K562 (cell line): ENCODE measurements around the gene SCN1B. TPM values are rescaled to one million over a fixed set of nuclear protein-coding genes. Genes with fewer than 3 reads are reported as not detected.

Experiments used
- ATAC-seq: fragments of 200-7000 bp; cut with Tn5 transposase; 3 replicates; pipeline ENCODE4 v1.9.1; 2020; ENCODE audit warnings: moderate library complexity
- BruUV-seq: library from RNA; stranded (reverse); fragments of 400-500 nt; replicated peaks from 2 replicates; lab custom pipeline; 2021; lab: Mats Ljungman, UMichigan
- CTCF ChIA-PET: fragments of 300-600 bp; formaldehyde crosslinking; extraction: SDS; loops from one replicate; lab custom pipeline; 2021; ENCODE audit warnings: low intra/inter-chr PET ratio; lab: Yijun Ruan, JAX
- POLR2A ChIA-PET: fragments of 300-600, 350-650 bp; sonication (Branson Sonifier 250); formaldehyde crosslinking; extraction: SDS; loops from one replicate; lab custom pipeline; 2021; ENCODE audit warnings: antibody characterized with exemption, inconsistent platforms; lab: Yijun Ruan, JAX
- DNase-seq, 4 experiments: peaks; one replicate each; pipeline versions ENCODE4 v3.0.0 to v3.0.0-alpha.2; 2011 to 2018; ENCODE audit warnings: low spot score in 3 of 4, mixed read lengths in 3 of 4; ENCODE audit errors: extremely low read depth in 1 of 4
- FAIRE-seq: peaks from 2 replicates; lab custom pipeline; 2011; peaks lifted over from hg19 to GRCh38; lab: Jason Lieb, UNC
- H2AFZ ChIP-seq: 2 replicates; pipeline ENCODE4 v1.6.0; 2011; ENCODE audit warnings: low read depth, low read length, control low read depth, inconsistent platforms
- H3K27ac ChIP-seq: fragments of 200-600 bp; 3 replicates; pipeline ENCODE4 v1.8.0; 2011; ENCODE audit warnings: low read depth, mild to moderate bottlenecking, control low read depth, inconsistent platforms, low read length, moderate library complexity, mixed read lengths; ENCODE audit errors: extremely low read depth
- H3K27me3 ChIP-seq, 2 experiments: fragments of 300-600 bp in 1 of 2; 2 replicates in 1 of 2; 3 replicates in 1 of 2; pipeline versions ENCODE4 v1.6.0 to v1.8.0; 2011; ENCODE audit warnings: inconsistent platforms in 2 of 2, low read length in 2 of 2, mild to moderate bottlenecking in 1 of 2, mixed read lengths in 1 of 2, moderate library complexity in 1 of 2; ENCODE audit not compliant: control insufficient read depth in 2 of 2, insufficient read depth in 2 of 2
- H3K36me3 ChIP-seq: fragments of 300-600 bp; 3 replicates; pipeline ENCODE4 v1.8.0; 2011; ENCODE audit warnings: mild to moderate bottlenecking, low read length, inconsistent platforms; ENCODE audit not compliant: control insufficient read depth, insufficient read depth
- H3K4me1 ChIP-seq, 2 experiments: fragments of 200-600 bp in 1 of 2; replicated peaks in 1 of 2; 2 replicates in 1 of 2; 3 replicates in 1 of 2; pipeline versions ENCODE4 v1.5.1 to v1.8.0; 2011; ENCODE audit warnings: inconsistent platforms in 2 of 2, low read length in 2 of 2, mild to moderate bottlenecking in 1 of 2, mixed read lengths in 1 of 2, moderate library complexity in 1 of 2; ENCODE audit not compliant: control insufficient read depth in 2 of 2, insufficient read depth in 2 of 2
- H3K4me2 ChIP-seq: 2 replicates; pipeline ENCODE4 v1.6.1; 2011; ENCODE audit warnings: low read length, control low read depth, inconsistent platforms, mixed read lengths; ENCODE audit not compliant: insufficient read depth
- H3K4me3 ChIP-seq: fragments of 200-600 bp; sonication (generic), shearing (Covaris generic); 2 replicates; pipeline ENCODE4 v1.5.1; 2016; ENCODE audit warnings: control low read depth, inconsistent platforms
- H3K79me2 ChIP-seq: fragments of 200-600 bp; 3 replicates; pipeline ENCODE4 v1.8.0; 2011; ENCODE audit warnings: low read length, inconsistent platforms; ENCODE audit not compliant: control insufficient read depth, insufficient read depth
- H3K9ac ChIP-seq, 2 experiments: 2 replicates each; pipeline versions ENCODE4 v1.6.0 to v1.6.1; 2011; ENCODE audit warnings: low read depth in 2 of 2, low read length in 2 of 2, control low read depth in 1 of 2, inconsistent platforms in 1 of 2, mild to moderate bottlenecking in 1 of 2, mixed read lengths in 1 of 2; ENCODE audit not compliant: insufficient read depth in 1 of 2
- H3K9me1 ChIP-seq: one replicate; pipeline ENCODE4 v1.6.0; 2011; ENCODE audit warnings: inconsistent platforms, mild to moderate bottlenecking, low read length, moderate library complexity; ENCODE audit not compliant: control insufficient read depth, insufficient read depth
- H3K9me3 ChIP-seq: replicated peaks from 2 replicates; pipeline ENCODE4 v1.5.1; 2011; ENCODE audit warnings: low read depth, low read length, inconsistent platforms; ENCODE audit not compliant: control insufficient read depth, insufficient read depth
- H4K20me1 ChIP-seq: replicated peaks from 2 replicates; pipeline ENCODE4 v1.6.1; 2011; ENCODE audit warnings: low read length, inconsistent platforms, mixed read lengths; ENCODE audit not compliant: control insufficient read depth, insufficient read depth
- ARID2 ChIP-seq: fragments of 450-650 bp; IDR thresholded peaks from 2 replicates; pipeline ENCODE4 v1.6.1; 2017; ENCODE audit warnings: antibody characterized with exemption, mild to moderate bottlenecking
- BCOR ChIP-seq: fragments of 450-650 bp; IDR thresholded peaks from 2 replicates; pipeline ENCODE4 v1.6.1; 2016
- CHD4 ChIP-seq: fragments of 200-600 bp; sonication (generic); IDR thresholded peaks from 3 replicates; pipeline ENCODE4 v1.6.1; 2012; ENCODE audit warnings: low read depth, mild to moderate bottlenecking, mixed read lengths, low read length, inconsistent platforms; ENCODE audit not compliant: insufficient read depth, insufficient replicate concordance, poor library complexity, severe bottlenecking
- ELF2 ChIP-seq: fragments of 250-450 bp; sonication (Bioruptor Pico); IDR thresholded peaks from 2 replicates; pipeline ENCODE4 v1.5.0; 2021; ENCODE audit warnings: mild to moderate bottlenecking
- FOXA1 ChIP-seq: fragments of 450-650 bp; IDR thresholded peaks from 2 replicates; pipeline ENCODE4 v1.6.1; 2016; ENCODE audit warnings: mild to moderate bottlenecking, borderline replicate concordance
- HMG20A ChIP-seq: fragments of 450-650 bp; formaldehyde crosslinking; conservative IDR thresholded peaks from 2 replicates; pipeline ENCODE4 v1.4.0; 2020; ENCODE audit warnings: mild to moderate bottlenecking, mixed read lengths
- KDM1A ChIP-seq, 2 experiments: fragments of 450-650 bp; IDR thresholded peaks; 2 replicates each; pipeline ENCODE4 v1.6.1; 2016; ENCODE audit warnings: mild to moderate bottlenecking in 2 of 2
- MTA1 ChIP-seq: fragments of 450-650 bp; IDR thresholded peaks from 2 replicates; pipeline ENCODE4 v1.6.1; 2017; ENCODE audit warnings: borderline replicate concordance
- NCOR1 ChIP-seq: fragments of 450-650 bp; IDR thresholded peaks from 2 replicates; pipeline ENCODE4 v1.6.1; 2016; ENCODE audit warnings: mild to moderate bottlenecking, moderate library complexity
- OTX1 ChIP-seq: fragments of 450-650 bp; formaldehyde crosslinking; IDR thresholded peaks from 2 replicates; pipeline ENCODE4 v1.4.0; 2022; ENCODE audit warnings: mild to moderate bottlenecking
- RAD21 ChIP-seq, 2 experiments: fragments of 250-450 bp in 1 of 2; fragments of 450-650 bp in 1 of 2; sonication (Bioruptor Pico) in 1 of 2; formaldehyde crosslinking in 1 of 2; IDR thresholded peaks in 1 of 2; conservative IDR thresholded peaks in 1 of 2; 2 replicates each; pipeline versions ENCODE4 v1.4.0 to v1.8.0; 2020 to 2022; ENCODE audit warnings: mild to moderate bottlenecking in 2 of 2, moderate library complexity in 1 of 2
- RBM25 ChIP-seq: fragments of 200-400 bp; formaldehyde crosslinking; IDR thresholded peaks from 2 replicates; pipeline ENCODE4 v1.6.1; 2018; ENCODE audit warnings: low read length, low read depth, moderate library complexity; ENCODE audit not compliant: severe bottlenecking
- SMARCB1 ChIP-seq: IDR thresholded peaks from 2 replicates; pipeline ENCODE4 v1.6.1; 2011; ENCODE audit warnings: improper control_type of control experiment, low read depth; ENCODE audit not compliant: insufficient read length
- STAT5A ChIP-seq: IDR thresholded peaks from 2 replicates; pipeline ENCODE4 v1.6.1; 2012; ENCODE audit warnings: low read length, inconsistent platforms, borderline replicate concordance
- ZBED1 ChIP-seq: IDR thresholded peaks from 2 replicates; pipeline ENCODE4 v1.6.1; 2014
- ZNF121 ChIP-seq: sonication (generic); formaldehyde crosslinking; conservative IDR thresholded peaks from 2 replicates; pipeline ENCODE4 v1.8.0; 2022; ENCODE audit warnings: missing genetic modification reagents
- ZNF146 ChIP-seq: IDR thresholded peaks from one replicate; pipeline ENCODE4 v1.6.1; 2018; ENCODE audit warnings: missing compliant biosample characterization; ENCODE audit not compliant: unreplicated experiment
- ZNF586 ChIP-seq: fragments of 450-650 bp; formaldehyde crosslinking; conservative IDR thresholded peaks from 2 replicates; pipeline ENCODE4 v1.4.0; 2020; ENCODE audit warnings: mild to moderate bottlenecking, moderate library complexity
- WGBS: fragments of 100-300 bp; shearing (Covaris generic); methylation state at CpG from one replicate; pipeline ENCODE4 v1.1.6; 2016; ENCODE audit warnings: low coverage, mixed read lengths; ENCODE audit not compliant: insufficient coverage; ENCODE audit errors: missing lambda C conversion rate; 5-methylcytosine and 5-hydroxymethylcytosine counted together
- in situ Hi-C: fragments of 300-500 bp; cut with MboI; formaldehyde crosslinking; loops from 4 replicates; pipeline ENCODE4 v1.15.0; 2018; ENCODE audit warnings: inconsistent platforms, mixed read lengths
- intact Hi-C: fragments of 100-400 bp; cut with micrococcal nuclease; formaldehyde crosslinking; loops from 2 replicates; pipeline ENCODE4 v1.14.2; 2022
- polyA plus RNA-seq, 8 experiments: library from polyadenylated mRNA; depleted of rRNA in 4 of 8; stranded (reverse) in 5 of 8; unstranded in 3 of 8; fragments of >200 nt; fragmentation: Nextera tagmentation in 2 of 8; fragmentation: Illumina TruSeq in 1 of 8; extraction: Ambion mirVana in 2 of 8; extraction: Trizol in 1 of 8; gene quantifications; 2 replicates each; pipeline versions ENCODE4 v1.2.1 to v1.2.3, GENCODE V29; 2011 to 2014; ENCODE audit warnings: inconsistent platforms in 1 of 8, missing spikeins in 1 of 8
- total RNA-seq, 7 experiments: library from RNA; depleted of rRNA in 6 of 7; stranded (reverse); fragments of >200 nt in 6 of 7; fragmentation: Illumina TruSeq in 2 of 7; extraction: Trizol in 2 of 7; gene quantifications; 2 replicates each; pipeline versions ENCODE4 v1.2.1 to v1.2.3, GENCODE V29; 2011 to 2021; ENCODE audit warnings: low replicate concordance in 1 of 7
- TF ChIP-seq, protein P1 (sequence below): fragments of 250-450 bp; sonication (Bioruptor Pico); IDR thresholded peaks from 2 replicates; pipeline ENCODE4 v1.8.0; 2021; ENCODE audit warnings: moderate library complexity, mild to moderate bottlenecking, inconsistent platforms
- TF ChIP-seq, protein P2 (sequence below): fragments of 250-450 bp; sonication (Bioruptor Pico); IDR thresholded peaks from 2 replicates; pipeline ENCODE4 v1.8.0; 2021; ENCODE audit warnings: moderate library complexity, mild to moderate bottlenecking, inconsistent platforms
- TF ChIP-seq, protein P3 (sequence below): fragments of 250-450 bp; sonication (Bioruptor Pico); IDR thresholded peaks from 2 replicates; pipeline ENCODE4 v1.4.0; 2020; ENCODE audit warnings: borderline replicate concordance

SCN1B gene
- total and polyA plus RNA-seq, 9 of the 15 experiments (the other 6 are each of a cell fraction or from before 2014, with no cell fraction given), result 0.03 to 2.5 (median 0.91) TPM

DNA sequence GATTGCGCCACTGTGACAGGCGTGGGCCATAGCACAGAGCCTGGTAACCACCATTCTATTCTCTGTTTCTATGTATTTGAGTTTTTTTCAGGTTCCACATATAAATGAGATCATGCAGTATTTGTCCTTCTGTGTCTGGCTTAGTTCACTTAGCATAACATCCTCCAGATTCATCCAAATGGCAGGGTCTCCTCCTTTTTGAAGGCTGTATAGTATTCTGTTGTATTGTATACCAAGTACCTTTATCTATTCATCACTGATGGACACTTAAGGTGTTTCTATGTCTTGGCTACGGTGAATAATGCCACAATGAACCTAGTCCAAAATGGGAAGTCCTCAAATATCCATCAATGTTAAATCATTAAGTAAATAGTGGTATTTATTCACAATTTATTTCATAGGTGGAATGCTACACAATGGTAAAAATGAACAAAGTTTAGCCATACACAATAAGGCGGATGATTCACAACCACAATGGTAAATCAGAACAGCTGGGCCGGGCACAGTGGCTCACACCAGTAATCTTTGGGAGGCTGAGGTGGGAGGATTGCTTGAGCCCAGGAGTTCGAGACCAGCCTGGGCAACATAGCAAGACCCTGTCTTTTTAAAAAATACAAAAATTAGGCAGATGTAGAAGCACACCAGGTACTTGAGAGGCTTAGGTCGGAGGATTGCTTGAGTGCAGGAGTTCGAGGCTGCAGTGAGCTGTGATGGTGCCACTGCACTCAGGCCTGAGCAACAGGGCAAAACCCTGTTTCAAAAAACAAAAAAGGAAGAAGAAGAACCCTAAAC is 38.5 kb upstream of the SCN1B start:
- H4K20me1 ChIP-seq, result no peaks in the 10 kb centered on the region
- POLR2A ChIA-PET, result interaction anchor here (1.0 kb wide), 1 partner anchor 19 kb away, joined by 3 read pairs; no protein-coding TSS in a partner anchor
- no peak overlapping the region for H3K4me3 ChIP-seq
- H3K9ac ChIP-seq, result no peak overlapping the region
- no peak overlapping the region for H3K27ac ChIP-seq
- BruUV-seq, result no TSS peak
- 0 out of 2 replicates have a peak, but pooled peaks cover 2% of the 10 kb centered on the region for H3K9me3 ChIP-seq
- peaks cover 0 to 4% of the 10 kb centered on the region in 2 experiments; a peak in 2 of 5 replicates for H3K4me1 ChIP-seq
- no peak for FAIRE-seq
- WGBS, result 9% methylated on average over 8 of the region's 8 CpGs
- CTCF ChIA-PET, result no interaction called here
- intact Hi-C loops, result no loop called here
- H2AFZ ChIP-seq, result no peak overlapping the region
- ATAC-seq, result no peak
- DNase-seq, result no peak
- no peaks in the 10 kb centered on the region for H3K9me1 ChIP-seq
- H3K4me2 ChIP-seq, result no peak overlapping the region
- in situ Hi-C loops, result no loop called here
- H3K27me3 ChIP-seq, result peaks cover 0 to 14% of the 10 kb centered on the region in 2 experiments; a peak in 1 of 5 replicates
- no peaks in the 10 kb centered on the region for H3K79me2 ChIP-seq
- H3K36me3 ChIP-seq, result no peaks in the 10 kb centered on the region
- no peak for TF ChIP-seq ELF2 (CRISPR knock-in tag)
- peak; percentile 21; the same call in 1 of the 2 replicates for TF ChIP-seq BCOR
- no peak for TF ChIP-seq FOXA1
- TF ChIP-seq, protein P1, sequence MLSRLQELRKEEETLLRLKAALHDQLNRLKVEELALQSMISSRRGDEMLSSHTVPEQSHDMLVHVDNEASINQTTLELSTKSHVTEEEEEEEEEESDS (CRISPR knock-in tag), result no peak
- peak in 1 of 2 experiments; percentile 9; a peak in 1 of 4 replicates for TF ChIP-seq KDM1A (IDR thresholded peaks at IDR 0.05)
- no peak for TF ChIP-seq CHD4
- no peak for TF ChIP-seq RAD21 (CRISPR knock-in tag; conservative IDR thresholded peaks at IDR 0.05 in 1 of 2, IDR thresholded peaks at IDR 0.05 in 1 of 2)
- TF ChIP-seq, protein P2, sequence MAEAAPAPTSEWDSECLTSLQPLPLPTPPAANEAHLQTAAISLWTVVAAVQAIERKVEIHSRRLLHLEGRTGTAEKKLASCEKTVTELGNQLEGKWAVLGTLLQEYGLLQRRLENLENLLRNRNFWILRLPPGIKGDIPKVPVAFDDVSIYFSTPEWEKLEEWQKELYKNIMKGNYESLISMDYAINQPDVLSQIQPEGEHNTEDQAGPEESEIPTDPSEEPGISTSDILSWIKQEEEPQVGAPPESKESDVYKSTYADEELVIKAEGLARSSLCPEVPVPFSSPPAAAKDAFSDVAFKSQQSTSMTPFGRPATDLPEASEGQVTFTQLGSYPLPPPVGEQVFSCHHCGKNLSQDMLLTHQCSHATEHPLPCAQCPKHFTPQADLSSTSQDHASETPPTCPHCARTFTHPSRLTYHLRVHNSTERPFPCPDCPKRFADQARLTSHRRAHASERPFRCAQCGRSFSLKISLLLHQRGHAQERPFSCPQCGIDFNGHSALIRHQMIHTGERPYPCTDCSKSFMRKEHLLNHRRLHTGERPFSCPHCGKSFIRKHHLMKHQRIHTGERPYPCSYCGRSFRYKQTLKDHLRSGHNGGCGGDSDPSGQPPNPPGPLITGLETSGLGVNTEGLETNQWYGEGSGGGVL, result no peak
- TF ChIP-seq SMARCB1, result no peak
- no peak for TF ChIP-seq ZBED1
- TF ChIP-seq, protein P3, sequence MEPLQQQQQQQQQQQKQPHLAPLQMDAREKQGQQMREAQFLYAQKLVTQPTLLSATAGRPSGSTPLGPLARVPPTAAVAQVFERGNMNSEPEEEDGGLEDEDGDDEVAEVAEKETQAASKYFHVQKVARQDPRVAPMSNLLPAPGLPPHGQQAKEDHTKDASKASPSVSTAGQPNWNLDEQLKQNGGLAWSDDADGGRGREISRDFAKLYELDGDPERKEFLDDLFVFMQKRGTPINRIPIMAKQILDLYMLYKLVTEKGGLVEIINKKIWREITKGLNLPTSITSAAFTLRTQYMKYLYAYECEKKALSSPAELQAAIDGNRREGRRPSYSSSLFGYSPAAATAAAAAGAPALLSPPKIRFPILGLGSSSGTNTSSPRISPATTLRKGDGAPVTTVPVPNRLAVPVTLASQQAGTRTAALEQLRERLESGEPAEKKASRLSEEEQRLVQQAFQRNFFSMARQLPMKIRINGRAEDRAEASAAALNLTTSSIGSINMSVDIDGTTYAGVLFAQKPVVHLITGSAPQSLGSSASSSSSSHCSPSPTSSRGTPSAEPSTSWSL (CRISPR knock-in tag), result no peak
- TF ChIP-seq HMG20A, result no peak
- TF ChIP-seq ZNF121 (CRISPR knock-in tag), result peak; percentile 62
- TF ChIP-seq ARID2, result no peak
- TF ChIP-seq RBM25, result peak; percentile 88
- TF ChIP-seq ZNF146 (CRISPR knock-in tag), result peak; percentile 93
- no peak for TF ChIP-seq NCOR1
- TF ChIP-seq STAT5A, result no peak
- TF ChIP-seq MTA1, result no peak
- no peak for TF ChIP-seq OTX1 (CRISPR knock-in tag)
- no peak for TF ChIP-seq ZNF586 (CRISPR knock-in tag)
